Stimulated activated CD4-positive, alpha-beta T cell treated with anti-CD3 and anti-CD28 coated beads, Interleukin-4, amount 100 ng/mL, for 24 hours (primary cell): Measurements from ENCODE around the gene EMC10.
A peak's percentile ranks its signal among the peaks of the same experiment; 100 is the strongest.
"Not testable (repeated sequence)": the region's sequence is repeated elsewhere in the genome, so short reads cannot be mapped to it uniquely, and the experiment has no call there.

ENCODE experiments used
- DNase-seq: peaks from one replicate; pipeline ENCODE4 v3.0.0-alpha.2; 2020

Gene EMC10

GRCh38 chr19:50476224-50476906 is at the start of gene EMC10, which contains the start of gene GARIN5A:
EMC10 (plus strand) TSS chr19:50476507; CDS start chr19:50476545, 38 bp downstream.
GARIN5A (minus strand) TSS chr19:50476848; CDS start chr19:50476388, 460 bp downstream.
- DNase-seq = peak; percentile 93

DNA sequence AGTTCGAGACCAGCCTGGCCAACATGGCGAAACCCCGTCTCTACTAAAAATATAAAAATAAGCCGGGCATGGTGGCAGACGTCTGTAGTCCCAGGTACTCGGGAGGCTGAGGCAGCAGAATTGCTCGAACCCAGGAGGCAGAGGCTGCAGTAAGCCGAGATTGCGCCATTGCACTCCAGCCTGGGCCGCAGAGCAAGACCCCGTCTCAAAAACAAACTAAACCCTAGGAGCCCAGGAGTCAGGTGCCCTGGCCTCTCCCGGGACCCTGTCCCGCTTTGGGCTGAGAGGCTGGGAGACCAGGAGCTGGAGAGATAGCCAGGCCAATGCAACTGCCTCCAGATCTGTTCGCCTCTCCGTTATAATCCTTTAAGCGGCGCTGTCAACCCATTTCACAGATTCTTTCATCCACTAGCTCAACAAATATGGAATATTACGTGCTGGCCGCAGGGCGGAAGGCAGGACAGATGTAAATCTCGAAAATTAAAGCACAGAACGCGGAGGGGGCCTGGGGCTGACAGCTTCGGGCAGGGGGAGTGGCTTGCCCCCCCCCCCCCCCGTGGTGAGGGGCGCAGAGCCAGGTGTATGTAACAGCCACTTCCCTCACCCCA is 48.9 kb upstream of the EMC10 start:
- no peak for DNase-seq

- DNase-seq = peak; percentile 42
Observed at GRCh38 chr19:50427997-50428425, 48.3 kb upstream of the EMC10 start.

DNA sequence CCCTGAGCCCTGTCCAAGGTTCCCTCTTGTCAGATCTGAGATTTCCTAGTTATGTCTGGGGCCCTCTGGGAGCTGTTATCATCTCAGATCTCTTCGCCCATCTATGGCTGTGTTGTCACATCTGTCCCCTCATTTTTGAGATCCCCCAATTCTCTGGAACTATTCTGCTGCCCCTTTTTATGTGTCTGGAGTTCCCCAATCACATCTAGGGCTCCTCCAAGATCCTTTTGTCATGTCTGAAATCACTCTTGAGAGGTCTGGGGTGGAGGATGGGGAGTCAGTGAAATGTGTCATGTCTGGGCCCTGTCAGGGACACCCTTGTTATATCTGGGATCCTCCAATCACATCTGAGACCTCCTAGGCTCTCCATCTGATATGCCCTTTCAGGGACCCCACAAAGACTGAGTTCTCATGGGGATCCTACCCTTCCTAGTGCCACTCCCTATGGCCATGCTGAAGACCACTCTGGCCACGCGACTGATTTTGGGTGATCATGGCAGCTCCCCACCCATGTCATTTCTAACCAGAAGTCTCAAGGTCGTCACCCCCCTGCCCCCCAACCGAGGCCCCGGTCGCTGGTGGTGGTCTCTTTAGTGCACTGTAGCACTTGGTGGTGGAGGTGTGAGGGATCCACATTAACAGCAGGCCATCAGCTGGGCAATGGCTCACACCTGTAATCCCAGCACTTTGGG is 47.4 kb upstream of the EMC10 start:
- DNase-seq = no peak

DNA sequence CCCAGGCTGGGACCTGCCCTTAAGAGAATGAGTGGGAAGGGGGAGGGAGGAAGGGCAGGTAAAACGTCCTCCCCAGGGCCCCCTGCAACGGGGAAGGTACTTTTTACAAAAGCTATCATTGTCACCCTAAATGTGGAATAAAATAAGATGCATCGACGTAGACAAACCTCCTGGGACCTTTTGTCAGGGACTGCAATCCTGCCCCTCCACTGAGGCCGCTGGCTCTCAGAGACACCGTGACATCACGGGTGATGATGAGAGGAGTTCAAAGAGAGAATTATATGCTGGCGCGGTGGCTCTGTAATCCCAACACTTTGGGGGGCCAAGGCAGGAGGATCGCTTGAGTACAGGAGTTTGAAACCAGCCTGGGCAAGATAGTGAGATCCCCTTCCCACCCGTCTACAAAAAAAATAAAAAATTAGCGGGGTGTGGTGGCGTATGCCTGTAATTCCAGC is 45.4 kb upstream of the EMC10 start:
- no peak for DNase-seq

DNA sequence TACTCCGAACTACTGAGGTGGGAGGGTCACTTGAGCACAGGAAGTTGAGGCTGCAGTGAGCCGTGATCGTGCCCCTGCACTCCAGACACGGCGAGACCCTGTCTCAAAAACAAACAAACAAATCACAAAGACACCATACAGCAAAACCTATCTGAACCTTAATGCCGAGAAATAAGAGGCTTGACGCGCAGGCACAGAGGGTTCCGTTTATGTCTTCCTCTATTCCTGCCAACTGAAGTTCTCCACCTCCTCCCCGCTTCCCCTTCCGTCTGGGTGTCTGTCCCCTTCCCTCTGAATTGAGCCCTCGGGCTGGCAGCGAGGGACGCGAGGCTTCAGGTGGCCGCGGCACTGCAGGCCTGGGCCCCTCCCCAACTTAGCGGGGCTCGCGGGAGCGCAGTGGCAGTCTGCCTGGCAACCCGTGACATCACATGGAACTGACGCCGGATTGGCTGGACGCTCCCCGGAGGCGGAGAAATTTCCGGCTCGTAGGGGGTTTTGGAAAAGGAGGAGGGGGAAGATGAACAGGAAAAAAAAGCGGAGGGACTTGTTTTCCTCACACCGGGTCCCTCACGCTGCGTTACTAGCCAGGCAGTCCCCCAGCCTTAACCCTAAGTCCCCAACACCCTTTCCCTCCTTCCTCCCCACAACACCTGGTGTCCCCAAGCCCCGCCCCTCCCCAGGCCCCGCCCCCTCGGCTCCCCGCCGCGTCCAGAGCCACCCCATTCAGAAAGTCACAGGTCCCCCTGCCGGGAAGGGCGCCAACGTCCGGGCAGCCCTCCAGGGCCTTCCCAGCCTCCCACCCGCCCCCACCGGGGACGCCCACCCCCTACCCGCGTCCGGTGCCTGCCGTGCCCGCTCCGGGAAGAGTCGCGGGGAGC is 44.7 kb upstream of the EMC10 start:
- peak; percentile 88 for DNase-seq

DNA sequence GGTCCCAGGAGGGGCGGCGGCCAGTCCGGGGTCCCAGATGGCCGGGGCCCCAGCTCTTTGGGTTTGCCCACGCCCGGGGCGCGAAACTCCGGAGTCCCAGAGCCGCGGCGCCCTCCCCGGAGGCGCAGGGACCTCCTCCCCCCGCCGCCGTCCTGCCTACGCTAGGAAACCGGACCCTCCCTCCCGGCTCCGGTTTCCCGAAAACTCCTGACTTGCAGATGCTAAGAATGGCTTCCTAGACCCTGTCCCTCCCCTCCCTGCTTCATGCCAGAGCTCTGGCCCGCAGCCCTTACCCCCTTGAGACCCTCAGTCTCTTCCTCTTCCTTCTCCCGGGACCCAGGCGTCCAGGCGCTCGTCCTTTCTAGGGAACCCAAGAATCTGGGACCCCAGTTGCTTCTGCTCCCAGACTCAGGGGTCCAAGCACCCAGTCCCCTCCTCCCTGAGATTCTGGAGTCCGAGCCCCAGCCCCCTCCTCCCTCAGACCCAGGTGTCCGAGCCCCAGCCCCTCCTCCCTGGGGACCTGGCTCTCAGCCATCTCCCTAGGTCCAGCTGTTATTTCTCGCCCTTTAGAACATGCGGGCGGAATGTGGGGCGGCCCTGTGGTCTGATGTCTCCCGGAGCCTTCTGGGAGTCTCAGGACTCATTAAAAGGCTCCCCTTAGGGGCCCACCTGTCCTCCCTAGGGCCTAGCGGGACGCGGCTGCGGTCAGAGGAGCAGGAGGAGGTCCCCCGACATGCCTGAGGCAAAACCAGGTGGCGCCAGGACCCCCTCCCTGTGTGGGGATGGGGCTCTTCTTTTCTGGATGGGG is 43.9 kb upstream of the EMC10 start, which contains the start of gene MYBPC2:
MYBPC2 (plus strand) TSS at position 672 of the 808 bp plus-strand sequence; CDS start at position 734, 62 bp downstream.
- DNase-seq = no peak

GRCh38 chr19:50433201-50434180 is 42.8 kb upstream of the EMC10 start:
- no peak for DNase-seq

DNA sequence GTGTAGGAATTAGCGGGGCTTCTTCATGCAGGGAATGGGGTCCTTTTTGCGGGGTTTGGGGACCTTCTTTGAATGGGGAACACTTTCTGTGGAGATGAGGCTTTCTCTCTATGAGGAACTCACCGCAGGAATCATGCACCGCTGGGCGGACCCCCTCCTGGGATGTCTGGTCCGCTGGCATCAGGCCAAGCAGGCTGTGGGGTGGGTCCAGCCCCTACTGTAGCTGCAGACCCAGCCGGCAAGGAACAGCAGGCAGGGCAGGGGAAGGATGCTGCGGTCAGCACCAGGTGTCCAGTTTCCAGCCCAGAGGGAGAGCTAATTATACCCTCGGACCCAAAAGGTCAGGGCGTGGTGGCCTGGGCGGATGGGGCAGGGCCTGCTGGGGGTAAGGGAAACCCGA is 41.8 kb upstream of the EMC10 start:
- DNase-seq = no peak

- DNase-seq = no peak
Observed at GRCh38 chr19:50435221-50435620, 41.1 kb upstream of the EMC10 start.

DNA sequence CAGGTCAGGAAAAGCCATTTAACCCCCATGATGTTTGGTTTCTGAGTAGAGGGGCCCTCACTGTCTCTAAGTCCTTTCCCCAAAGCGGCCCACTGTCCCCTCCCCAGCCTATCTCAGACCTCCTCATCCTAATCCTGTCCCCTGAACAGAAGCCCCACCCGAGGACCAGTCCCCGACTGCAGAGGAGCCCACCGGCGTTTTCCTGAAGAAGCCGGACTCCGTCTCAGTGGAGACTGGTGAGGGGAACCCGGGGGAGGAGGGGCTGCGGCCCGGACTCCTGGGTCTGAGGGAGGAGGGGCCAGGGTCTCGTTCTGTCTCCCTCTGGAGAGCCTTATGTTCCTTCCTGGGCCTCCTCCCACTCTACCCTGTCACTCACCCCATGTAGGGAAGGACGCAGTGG is 40.7 kb upstream of the EMC10 start:
- no peak for DNase-seq

DNA sequence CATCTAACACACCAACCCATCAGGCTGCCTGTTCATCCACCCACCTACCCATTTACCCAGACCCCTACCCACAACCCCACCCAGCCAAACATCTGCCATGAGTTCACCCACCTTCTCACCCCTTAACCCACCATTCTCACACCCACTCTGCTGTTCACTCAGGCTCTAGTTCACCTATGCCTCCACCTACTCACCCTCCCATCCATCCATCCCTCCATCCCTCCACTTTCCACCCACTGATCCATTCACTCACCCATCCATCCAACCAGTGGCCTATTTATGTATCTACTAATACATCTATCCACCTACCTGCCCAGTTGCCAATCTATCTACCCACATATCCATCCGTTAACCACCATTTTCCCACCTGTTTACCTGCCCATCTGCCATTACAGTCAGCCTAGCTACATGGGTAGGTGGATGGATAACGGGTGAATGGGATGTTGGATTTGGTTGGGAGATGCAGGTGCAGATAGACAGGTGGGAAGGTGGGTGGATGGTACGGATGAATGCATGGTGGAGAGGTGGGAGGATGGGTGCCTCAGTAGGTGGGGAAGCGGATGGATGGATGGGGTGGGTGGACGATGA is 38.4 kb upstream of the EMC10 start:
- no peak for DNase-seq

DNA sequence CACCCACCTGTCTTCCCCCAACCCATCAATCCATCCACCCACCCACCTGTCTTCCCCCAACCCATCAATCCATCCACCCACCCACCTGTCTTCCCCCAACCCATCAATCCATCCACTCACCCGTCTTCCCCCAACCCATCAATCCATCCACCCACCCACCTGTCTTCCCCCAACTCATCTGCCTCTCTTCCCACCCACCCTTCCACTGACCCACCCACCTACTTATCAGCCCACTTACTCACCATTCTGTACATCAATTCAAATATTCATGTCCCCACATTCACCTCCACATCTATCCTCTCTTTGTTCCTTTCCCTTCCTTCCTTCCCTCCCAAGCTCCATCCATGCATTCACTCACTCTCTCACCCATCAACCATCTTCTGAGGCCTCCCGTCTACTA is 37.2 kb upstream of the EMC10 start:
- not testable (repeated sequence) for DNase-seq

- no peak for DNase-seq
Observed at GRCh38 chr19:50444059-50444458, 32.2 kb upstream of the EMC10 start.

DNA sequence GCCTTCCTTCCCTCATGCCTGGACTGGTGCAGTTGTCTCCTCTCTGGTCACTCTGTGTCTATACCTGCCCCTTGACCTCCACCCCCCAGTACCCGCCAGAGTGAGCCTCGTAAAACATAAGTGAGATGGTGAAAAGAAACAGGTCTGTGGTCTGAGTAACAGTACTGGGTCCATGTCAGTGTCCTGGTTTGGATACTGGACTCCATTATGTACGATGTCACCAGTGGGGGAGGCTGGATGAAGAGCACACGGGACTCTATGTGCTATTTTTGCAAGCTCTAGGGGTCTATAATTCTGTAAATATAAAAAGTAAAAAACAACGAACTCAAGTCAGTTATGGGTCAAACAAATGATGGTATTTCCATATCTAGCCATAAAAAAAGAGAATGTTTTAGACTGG is 29.3 kb upstream of the EMC10 start:
- no peak for DNase-seq

DNA sequence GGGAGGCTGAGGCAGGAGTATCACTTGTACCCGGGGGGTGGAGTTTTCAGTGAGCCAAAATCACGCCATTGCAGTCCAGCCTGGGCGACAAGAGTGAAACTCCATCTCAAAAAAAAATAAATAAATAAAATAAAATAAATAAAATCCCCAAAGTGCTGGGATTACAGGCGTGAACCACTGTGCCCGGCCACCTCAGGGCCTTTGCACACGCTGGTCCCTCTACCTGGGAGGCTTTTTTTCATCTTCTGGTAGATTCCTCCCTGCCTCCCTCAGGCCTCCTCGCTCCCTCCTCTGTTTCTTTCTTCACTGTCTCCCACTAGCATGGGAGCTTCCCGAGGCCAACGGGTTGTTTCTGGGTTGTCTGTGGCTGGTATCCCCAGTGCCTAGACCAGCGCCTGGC is 28.6 kb upstream of the EMC10 start:
- no peak for DNase-seq

GRCh38 chr19:50449236-50449899 is 26.9 kb upstream of the EMC10 start:
- DNase-seq = no peak

DNA sequence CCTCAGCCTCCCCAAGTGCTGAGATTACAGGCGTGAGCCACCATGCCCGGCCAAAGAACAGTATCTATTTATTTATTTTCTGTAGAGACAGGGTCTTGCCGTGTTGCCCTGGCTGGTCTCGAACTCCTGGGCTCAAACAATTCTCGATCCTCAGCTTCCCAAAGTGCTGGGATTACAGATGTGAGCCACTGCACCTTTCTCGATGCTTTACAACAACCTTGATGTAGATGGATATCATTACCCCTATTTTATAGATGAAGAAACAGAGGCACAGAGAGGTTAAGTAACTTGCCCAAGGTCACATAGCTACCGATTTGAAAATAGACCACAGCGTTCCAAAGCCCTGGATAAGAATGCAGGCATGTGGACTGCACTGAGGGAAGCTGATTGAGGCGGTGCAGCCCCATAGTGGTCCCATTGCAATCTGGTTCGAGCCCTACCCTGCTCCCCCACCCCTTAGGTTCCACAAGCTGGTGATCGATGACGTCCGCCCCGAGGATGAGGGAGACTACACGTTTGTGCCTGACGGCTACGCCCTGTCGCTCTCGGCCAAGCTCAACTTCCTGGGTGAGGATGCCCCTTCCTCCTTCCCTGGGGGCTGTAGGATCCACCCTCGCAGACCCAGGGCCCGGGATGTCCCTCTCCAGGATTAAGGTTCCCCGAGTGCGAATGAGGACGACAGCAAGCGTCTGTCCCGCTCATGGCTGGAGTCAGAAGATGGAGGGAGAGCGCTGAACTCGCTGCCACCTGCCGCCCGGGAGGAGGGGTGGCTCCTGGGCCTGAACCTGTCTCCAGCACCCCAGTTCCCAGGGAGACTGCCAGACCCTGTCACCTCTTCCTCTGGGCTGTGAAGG is 25.7 kb upstream of the EMC10 start:
- no peak for DNase-seq

DNA sequence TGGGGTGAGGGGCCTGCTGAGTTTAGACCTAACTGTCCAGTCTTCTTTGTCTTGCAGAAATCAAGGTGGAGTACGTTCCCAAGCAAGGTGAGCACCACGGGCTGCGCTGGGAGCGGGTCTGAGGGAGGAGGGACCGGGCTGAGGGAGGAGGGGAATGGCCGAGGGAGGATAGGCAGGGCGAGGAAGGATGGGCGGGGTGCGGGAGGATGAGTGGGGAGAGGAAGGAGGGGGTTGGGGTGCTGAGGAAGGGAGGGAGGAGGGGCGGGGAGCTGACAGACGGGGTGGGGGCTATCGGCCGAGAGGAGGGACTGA is 25.1 kb upstream of the EMC10 start:
- DNase-seq = no peak
